Measurements from ENCODE around the gene FAXDC2. TPM values are rescaled to one million over a fixed set of nuclear protein-coding genes. Genes with fewer than 3 reads are reported as not detected.

The FAXDC2 gene
- total and polyA plus RNA-seq, 9 of the 15 experiments (the other 6 are each of a cell fraction or from before 2014, with no cell fraction given) = 2.4 to 30.0 (median 9.9) TPM

GRCh38 chr5:154858972-154859871 is 8.8 kb upstream of the FAXDC2 start (continued):
- TF ChIP-seq ZNF263 (CRISPR knock-in tag; IDR thresholded peaks at IDR 0.05; ENCODE audit: borderline replicate concordance) = 0 out of 2 replicates have a peak, but pooled peaks have one; percentile 10
- TF ChIP-seq, protein P1, sequence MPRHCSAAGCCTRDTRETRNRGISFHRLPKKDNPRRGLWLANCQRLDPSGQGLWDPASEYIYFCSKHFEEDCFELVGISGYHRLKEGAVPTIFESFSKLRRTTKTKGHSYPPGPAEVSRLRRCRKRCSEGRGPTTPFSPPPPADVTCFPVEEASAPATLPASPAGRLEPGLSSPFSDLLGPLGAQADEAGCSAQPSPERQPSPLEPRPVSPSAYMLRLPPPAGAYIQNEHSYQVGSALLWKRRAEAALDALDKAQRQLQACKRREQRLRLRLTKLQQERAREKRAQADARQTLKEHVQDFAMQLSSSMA (CRISPR knock-in tag; IDR thresholded peaks at IDR 0.05) = no peak
- TF ChIP-seq, protein P2, sequence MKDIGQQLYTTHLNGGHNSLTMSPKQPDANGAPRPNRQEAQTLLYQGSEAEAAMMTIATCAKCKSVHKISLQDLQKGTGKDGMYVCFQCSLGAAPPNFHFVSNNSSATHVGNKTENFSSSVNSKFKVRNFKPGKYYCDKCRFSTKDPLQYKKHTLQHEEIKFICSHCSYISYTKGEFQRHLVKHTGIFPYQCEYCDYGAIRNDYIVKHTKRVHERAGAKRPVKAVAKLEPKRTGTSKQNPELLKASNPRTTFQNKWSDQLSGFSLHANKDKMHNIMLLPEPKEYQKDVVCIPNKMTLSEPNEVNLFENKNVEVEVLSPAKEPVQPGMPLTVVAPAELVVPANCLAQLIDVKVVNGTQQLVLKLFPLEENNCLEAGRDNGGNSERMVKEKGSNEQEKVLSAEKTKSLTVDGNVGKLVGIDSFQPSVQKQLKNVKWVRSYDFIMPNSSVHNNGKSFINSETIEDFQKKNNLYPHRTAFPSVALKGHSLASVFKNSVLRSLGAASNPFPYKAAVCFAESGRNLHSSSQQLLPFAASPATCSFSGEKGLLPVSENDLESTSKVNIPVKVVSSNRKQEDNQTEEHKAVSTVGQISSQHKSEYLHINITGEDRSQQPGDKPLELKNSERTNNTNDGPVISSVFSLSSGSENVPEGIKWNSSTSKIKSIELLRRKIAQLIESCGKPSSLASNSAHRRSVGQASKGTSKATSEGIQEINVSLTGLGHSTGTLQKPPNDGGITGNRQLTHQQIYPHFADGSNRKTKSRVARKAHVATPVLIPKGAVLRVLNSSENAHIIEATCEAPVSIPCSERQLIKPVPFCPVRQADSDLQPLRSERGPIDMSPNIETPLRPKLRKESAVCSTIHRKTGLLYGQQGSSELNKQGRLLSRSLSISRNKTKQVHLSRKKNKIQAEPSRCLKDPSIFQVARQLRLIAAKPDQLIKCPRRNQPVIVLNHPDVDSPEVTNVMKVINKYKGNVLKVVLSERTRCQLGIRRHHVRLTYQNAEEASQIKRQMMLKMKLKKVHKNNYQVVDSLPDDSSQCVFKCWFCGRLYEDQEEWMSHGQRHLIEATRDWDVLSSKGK (CRISPR knock-in tag; IDR thresholded peaks at IDR 0.05) = no peak
- no peak for TF ChIP-seq PHB (CRISPR knock-in tag; IDR thresholded peaks at IDR 0.05)
- no peak for TF ChIP-seq NR2C1 (IDR thresholded peaks at IDR 0.05)
- no peak for TF ChIP-seq NR2C1 (tag; IDR thresholded peaks at IDR 0.05)
- no peak for TF ChIP-seq SMAD1 (IDR thresholded peaks at IDR 0.05; ENCODE audit: low read depth, low read length, partially characterized antibody)
- peak in 1 of 2 experiments; percentile 68; a peak in 2 of 4 replicates for TF ChIP-seq RCOR1 (IDR thresholded peaks at IDR 0.05; ENCODE audit: borderline replicate concordance in 1 of 2, low read depth in 2 of 2, low read length in 2 of 2)
- TF ChIP-seq MCM5 (IDR thresholded peaks at IDR 0.05; ENCODE audit: low read depth) = no peak
- peak; percentile 84 for TF ChIP-seq RBM25 (IDR thresholded peaks at IDR 0.05; ENCODE audit: low read depth, low read length, severe bottlenecking)
- no peak for TF ChIP-seq RBM15 (IDR thresholded peaks at IDR 0.05; ENCODE audit: insufficient read depth, low read length)
- TF ChIP-seq ZFX (CRISPR knock-in tag; IDR thresholded peaks at IDR 0.05) = no peak
- no peak for TF ChIP-seq FOXJ2 (tag; IDR thresholded peaks at IDR 0.05)
- TF ChIP-seq TCF15 (CRISPR knock-in tag; IDR thresholded peaks at IDR 0.05) = no peak
- no peak for TF ChIP-seq MAFF (IDR thresholded peaks at IDR 0.05; ENCODE audit: low read length)
- no peak for TF ChIP-seq EP300 (IDR thresholded peaks at IDR 0.05; ENCODE audit: low read length)
- TF ChIP-seq TEAD1 (CRISPR knock-in tag; IDR thresholded peaks at IDR 0.05) = no peak
- no peak for TF ChIP-seq HDAC8 (tag; IDR thresholded peaks at IDR 0.05)
- TF ChIP-seq RNF219 (CRISPR knock-in tag; IDR thresholded peaks at IDR 0.05) = no peak
- TF ChIP-seq ZNF24 (IDR thresholded peaks at IDR 0.05) = 0 out of 2 replicates have a peak, but pooled peaks have one; percentile 31

All from K562 (cell line).